Fibroblast of skin of left quadriceps (primary cell): Measurements from ENCODE around the gene COX5A.
"Not testable (repeated sequence)": the region's sequence is repeated elsewhere in the genome, so short reads cannot be mapped to it uniquely, and the experiment has no call there.

Experiments used
- DNase-seq, 2 experiments: peaks; one replicate each; pipeline ENCODE4 v3.0.0-alpha.2; 2013; ENCODE audit warnings: low read depth in 2 of 2

COX5A gene

DNA sequence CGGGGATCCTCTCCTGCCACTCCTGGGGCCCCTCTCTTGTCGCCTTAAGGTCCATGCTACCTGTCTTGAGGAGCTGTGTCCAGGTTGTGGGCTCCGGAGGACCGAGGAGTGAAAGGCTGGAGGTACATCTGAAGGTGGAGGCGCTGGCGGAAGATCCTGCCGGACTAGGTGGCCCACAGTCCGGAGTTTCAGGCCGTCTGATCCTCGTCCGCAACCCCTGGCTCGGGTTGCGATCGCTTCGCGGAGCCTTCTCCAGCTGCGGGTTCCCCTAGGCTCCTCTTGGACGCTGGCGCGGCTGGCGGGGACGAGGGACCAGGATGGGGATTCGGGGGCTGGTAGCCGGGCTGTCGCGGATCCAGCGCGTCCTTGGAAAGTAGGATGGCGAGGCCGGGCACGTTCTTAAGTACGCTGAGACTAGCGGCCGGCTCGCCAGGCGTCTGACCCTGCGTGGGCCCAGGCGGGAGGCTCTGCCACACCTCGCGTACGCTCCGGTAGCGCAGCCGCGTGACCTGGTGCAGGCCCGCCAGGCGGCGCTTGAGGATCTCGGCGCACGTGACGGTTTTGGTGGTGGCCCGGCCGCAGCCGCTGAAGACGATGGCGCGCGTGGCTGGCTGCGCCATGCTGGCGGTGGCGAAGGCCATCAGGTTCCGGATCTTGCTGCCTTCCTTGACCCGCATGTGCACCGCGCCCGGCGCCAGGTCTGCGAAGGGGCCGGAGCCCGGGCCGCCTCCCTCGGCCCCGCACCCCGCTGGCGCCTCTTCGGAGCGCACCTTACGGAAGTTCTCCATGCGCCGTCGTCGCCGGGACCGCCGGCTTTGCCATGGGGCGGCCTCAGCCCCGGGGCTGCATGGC, 18.1 kb upstream of the COX5A start:
- no peak for DNase-seq

- DNase-seq, result no peak
Measured at GRCh38 chr15:74955017-74955416, 17.1 kb upstream of the COX5A start.

DNA sequence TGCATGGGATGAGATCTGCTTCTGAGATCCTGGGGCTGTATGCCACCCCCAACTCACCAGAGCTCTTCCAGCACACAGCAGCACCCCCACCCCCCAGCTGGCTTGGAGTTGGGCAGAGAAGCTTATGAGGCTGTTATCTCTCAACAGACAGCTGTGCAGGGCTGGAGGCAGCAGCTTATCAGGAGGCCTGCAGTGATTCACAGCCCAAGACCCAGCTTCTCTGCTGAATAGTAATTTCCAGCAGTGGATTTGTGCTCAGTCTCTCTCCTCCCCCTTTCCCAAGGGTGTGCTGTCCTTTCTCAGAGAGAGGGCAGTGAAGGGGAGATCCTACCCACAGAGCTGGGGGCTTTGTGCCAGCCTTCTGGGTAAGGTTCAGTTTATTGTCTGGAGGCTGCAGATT, 16.6 kb upstream of the COX5A start:
- DNase-seq, result no peak

DNA sequence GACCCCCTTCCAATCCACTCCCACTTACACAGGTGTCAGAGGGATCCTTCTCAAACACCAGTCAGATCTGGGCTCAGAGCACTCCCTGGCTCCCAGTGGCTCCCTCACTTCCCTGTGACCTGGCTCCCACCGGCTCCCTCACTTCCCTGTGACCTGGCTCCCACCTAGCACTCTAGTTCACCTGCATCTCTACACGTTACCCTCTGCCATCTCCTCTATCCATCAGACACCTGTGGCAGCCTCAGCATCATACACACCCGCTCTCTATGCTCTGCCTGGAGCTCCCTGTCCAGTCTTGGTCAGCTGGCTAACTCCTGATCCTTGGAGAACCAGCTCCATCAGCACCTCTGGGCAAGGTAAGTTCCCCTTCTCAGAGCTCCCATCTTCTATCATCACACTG, 13.1 kb upstream of the COX5A start:
- DNase-seq, result no peak

DNA sequence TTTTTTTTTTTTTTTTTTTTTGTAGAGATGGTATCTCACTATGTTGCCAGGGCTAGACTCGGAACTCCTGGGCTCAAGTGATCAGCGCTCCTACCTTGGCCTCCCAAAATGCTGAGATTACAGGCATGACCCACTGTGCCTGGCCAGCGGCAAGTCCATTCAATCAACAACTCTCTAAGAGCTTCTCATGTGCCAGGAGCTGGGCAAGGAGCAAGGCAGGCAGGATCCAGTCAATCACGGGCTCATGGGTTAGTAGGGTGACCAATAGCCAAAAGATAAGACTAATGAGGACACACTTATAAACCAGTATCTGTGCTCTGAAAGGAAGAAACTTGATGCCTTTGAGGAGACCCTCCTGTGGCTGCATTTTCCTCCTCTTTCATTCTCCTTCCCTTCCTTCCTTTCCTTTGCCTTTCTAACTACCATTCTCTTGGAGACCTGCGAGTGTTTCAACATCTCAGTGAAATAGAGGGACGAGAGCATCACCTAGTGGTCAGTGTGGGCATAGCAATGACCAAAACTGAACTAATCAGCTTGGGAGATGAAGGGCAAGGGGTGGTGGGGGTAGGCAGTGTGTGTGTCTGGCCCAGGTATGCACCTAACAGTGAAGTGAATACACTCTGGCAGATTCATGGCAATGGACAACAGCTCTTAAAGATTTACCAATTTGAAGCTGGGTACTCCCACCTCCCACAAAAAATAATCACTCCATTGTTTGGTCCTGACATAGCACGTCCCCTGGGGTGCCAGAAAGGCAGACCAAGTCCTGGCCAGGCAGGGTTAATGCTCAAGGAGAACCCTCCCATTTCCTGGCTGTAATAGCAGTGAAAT, 12.4 kb upstream of the COX5A start:
- DNase-seq, result peak; percentile 42 to 44

DNA sequence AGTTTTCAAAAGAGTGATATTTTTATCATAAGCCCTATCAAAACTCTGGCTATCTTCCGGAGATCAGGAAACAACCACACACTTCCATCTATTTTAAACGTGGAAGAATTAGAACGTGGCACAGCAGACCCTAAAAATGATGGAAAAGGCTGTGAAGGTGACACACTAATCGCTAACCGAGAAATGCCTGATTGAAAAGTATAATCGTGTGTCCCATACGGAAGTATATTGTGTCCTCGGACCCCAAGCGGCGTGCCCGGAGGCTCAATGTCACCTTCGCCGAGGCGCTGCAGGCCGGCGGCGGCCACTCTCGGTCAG, 642 bp downstream of the COX5A start:
- DNase-seq, result no peak

GRCh38 chr15:74935193-74935592, 2.7 kb downstream of the COX5A start:
- DNase-seq, result not testable (repeated sequence)

DNA sequence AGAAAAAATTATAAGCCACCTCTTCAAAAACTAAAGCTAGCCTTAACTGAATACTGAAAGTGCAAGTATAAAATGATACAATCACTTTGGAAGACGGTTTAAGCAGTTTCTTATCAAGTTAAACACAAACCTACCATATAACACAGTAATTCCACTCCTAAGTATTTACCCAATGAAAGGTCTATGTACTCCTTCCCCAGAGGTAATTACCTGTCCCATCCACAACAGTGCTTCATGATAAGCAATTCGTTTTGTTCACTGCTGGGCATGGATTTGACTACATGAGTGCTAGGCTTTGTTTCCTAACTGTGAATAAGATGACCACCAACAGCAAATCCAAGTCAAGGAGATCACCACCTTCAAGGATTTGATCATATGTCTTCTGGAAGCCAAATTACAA, 4.3 kb downstream of the COX5A start:
- no peak for DNase-seq

GRCh38 chr15:74928771-74929198, 9.1 kb downstream of the COX5A start:
- no peak for DNase-seq

- no peak for DNase-seq
Measured at GRCh38 chr15:74924525-74924924, 13.3 kb downstream of the COX5A start.

- no peak for DNase-seq
Measured at GRCh38 chr15:74920456-74920855, 17.4 kb downstream of the COX5A start.

DNA sequence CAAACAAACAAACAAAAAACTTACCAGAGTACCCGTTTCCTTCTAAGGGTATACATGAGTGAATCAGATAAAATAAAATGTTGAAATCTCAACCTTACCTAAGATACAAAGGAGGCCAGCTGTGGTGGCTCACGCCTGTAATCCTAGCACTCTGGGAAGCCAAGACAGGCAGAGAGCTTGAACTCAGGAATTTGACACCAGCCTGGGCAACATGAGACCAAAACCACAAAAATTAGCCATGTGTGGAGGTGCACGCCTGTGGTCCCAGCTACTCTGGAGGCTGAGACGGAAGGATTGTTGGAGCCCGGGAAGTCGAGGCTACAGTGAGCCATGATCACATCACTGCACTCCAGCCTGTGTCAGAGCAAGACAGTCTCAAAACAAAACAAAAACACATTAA, 20.2 kb downstream of the COX5A start:
- no peak for DNase-seq

GRCh38 chr15:74913799-74914198, 24.1 kb downstream of the COX5A start:
- DNase-seq, result not testable (repeated sequence)

- no peak for DNase-seq
Measured at GRCh38 chr15:74913041-74913440, 24.8 kb downstream of the COX5A start.

DNA sequence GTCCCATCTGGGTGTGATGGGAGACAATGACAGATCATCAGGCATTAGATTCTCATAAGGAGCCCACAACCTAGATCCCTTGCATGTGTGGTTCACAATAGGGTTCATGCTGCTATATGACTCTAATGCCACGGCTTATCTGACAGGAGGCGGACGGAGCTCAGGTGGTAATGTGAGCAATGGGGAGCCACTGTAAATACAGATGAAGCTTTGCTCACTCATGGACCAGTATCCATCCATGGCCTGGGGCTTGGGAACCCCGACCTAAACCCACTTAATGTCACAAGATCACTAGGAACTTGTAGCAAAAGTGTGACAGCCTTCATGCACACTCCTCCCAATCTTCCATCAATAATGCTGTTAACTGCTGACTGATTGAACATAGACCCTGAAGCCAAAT, 29.2 kb downstream of the COX5A start:
- DNase-seq, result no peak

DNA sequence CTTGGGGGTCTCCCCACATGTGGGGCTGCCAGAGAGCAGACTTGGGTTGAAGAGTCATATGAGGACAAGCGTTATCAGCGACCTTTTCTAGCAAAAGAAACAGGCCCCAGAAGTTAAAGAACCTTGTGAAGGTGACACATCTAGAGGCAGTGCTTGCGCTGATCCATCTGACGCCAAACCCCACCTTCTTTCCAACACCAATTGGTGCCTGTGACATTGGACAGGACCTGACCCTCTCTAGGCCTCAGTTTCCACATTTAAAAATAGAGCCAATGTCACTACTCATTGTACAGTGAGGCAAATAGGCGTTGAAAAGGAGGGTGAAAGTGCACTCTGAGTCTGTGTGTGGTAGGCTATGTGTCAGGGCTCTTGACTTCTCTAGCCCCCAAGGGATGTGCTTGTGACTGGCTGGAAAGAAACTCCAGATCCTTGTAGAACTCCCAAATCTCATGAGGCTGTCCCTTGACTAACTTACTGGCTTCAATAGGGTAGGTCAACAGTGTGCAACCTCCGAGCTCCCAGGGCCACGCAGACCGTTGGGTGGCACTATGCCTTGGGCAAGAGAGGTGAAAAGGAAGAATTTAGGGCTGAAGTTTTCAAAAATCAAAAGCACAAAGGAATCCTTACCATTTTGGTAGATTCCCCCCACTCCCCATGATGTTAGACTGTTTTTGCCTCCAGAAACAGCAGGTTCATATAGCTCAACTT, 30.6 kb downstream of the COX5A start:
- no peak for DNase-seq

GRCh38 chr15:74906450-74907162, 31.3 kb downstream of the COX5A start, which contains the start of gene FAM219B:
Gene FAM219B (minus strand): TSS chr15:74906851. CDS start chr15:74906800, 51 bp downstream.
- DNase-seq, result peak; percentile 60 to 64

GRCh38 chr15:74906067-74906449, 31.8 kb downstream of the COX5A start:
- no peak for DNase-seq

GRCh38 chr15:74904190-74904805, 33.6 kb downstream of the COX5A start:
- DNase-seq, result no peak

GRCh38 chr15:74903676-74904075, 34.2 kb downstream of the COX5A start:
- no peak for DNase-seq
